IPS-18c (cell line): ENCODE data around the gene ARHGAP6.

Source experiments
- H3K4me3 ChIP-seq: 2 replicates; pipeline ENCODE4 v1.7.0; 2013; ENCODE audit warnings: low read depth, mild to moderate bottlenecking, low read length, moderate library complexity; ENCODE audit not compliant: insufficient read depth
- H3K9me3 ChIP-seq: one replicate; pipeline ENCODE4 v1.6.1; 2013; ENCODE audit warnings: mild to moderate bottlenecking, low read length, moderate library complexity; ENCODE audit not compliant: control insufficient read depth, insufficient read depth

Gene ARHGAP6

DNA sequence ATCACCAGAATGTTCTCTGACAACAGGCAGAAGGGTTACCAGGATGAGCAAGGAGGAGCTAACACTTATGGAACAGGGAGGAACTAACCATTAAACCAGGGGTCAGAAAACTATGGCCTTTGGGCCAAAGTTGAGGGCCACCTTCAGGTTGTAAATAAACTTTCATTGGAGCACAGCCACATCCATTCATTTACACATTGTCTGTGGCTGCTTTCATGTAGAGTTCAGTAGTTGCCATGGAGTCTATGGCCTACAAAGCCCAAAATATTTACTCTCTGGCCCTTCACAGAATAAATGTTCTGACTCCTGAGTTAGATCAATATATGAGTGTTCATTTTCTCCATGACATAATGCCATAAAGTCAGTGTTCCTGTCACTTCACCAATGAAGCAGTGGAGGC is 567.8 kb downstream of the ARHGAP6 start:
- H3K4me3 ChIP-seq, result no peak overlapping the region
- H3K9me3 ChIP-seq, result peaks cover 9% of the 10 kb centered on the region

DNA sequence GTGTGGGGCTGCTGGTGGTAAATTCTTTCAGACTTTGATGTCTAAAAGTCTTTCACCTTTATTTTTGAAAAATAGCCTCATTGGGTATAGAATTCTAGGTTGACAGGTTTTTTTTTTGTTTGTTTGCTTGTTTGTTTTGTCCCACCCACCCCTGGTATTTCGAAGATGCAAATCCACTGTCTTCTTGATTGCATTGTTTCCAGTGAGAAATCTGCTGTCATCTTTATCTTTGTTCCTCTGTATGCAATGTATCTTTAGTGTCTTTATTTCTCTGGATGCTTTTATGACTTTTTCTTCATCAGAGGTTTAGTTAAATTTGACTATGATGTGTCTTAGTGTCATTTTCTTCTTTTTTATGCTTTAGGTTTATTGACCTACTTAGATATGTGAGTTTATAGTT is 575.9 kb downstream of the ARHGAP6 start:
- H3K9me3 ChIP-seq, result peaks cover 4% of the 10 kb centered on the region
- H3K4me3 ChIP-seq, result no peak overlapping the region
